ENCODE data around the gene MAMDC4.
"Not testable (repeated sequence)": the region's sequence is repeated elsewhere in the genome, so short reads cannot be mapped to it uniquely, and the experiment has no call there.

Gene MAMDC4

DNA sequence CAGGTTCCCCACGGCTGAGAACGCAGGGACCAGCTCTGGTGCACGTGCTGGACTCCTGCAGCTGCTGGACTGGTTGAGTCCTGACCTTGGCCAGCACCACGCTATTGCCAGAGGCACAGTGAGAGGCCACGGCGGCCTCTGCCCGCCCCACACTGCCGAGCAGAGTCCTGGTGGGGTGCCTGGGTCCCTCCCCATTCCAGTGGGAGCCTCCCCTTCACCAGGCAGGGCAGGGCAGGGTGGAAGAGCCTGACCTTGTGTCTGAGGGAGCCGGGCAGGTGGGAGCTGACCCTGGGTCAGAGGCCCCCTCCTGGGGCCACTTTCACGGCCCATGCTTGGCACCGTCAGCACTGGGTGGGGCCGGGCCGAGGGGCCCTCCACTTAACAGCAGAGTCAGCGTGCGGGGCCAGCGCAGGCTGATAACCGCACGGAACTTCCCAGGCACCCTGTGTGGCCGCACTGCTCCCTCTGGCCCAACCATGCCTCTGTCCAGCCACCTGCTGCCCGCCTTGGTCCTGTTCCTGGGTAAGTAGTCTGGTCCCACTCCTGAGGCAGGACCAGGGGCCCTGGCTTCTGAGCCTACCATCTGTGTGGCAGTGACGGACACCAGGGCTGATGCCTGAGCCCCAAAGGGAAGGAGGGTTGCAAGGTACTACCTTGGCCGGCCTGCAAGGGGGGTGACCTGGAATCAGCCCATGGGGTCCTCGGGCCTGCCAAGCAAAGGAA, at the start of gene MAMDC4:
MAMDC4 (plus strand) TSS at position 406 of the 723 bp plus-strand sequence; CDS start at position 477, 71 bp downstream.
- DNase-seq (ENCODE audit: low read depth), result no peak

GRCh38 chr9:136803009-136803550, 49.1 kb upstream of the MAMDC4 start:
- DNase-seq (ENCODE audit: low read depth), result not testable (repeated sequence)

DNA sequence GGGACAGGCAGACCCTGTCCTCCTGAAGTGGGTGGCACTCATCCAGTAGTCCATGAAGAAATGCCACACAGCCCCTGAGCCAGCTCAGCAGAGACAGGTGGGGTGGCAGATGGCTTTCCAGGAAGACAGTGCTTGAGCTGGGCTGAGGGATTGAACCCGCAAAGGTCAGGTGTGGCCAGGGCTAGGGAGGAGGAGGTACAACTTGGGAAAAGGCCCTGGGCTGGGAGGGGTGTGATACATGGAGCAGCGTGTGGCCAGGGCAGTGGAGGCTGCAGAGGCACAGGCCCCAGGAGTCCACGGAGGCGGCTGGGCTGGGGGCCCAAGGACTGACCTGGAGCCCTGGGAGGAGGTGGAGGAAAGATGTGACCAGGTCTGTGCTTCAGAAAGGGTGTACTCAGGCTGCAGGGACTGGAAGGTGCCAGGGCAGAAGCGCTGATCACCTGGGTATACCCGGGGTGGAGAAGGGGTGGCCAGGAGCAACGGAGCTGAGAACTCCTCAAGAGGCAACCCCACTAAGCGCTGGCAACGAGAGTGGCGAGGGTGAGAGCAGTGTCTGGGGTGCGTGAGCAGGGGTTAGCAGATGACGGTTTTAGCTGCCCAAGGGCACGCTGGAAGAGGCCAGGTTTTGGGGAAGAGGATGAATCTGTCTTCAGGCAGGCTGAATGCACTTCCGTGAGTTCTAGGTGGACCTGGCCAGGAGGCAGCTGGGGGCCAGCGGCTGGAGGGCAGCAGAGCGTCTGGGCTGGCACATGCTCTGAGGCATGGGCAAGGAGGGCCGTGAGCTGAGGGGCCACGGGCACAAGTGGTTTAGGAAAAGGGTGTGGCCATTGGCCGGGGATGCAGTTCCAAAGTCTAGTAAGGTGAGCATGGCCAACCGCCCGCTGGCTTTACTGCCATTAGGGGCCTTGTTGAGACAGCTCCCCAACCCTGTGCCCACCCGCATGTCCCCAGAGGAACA, 48.3 kb upstream of the MAMDC4 start:
- DNase-seq (ENCODE audit: low read depth), result no peak

DNA sequence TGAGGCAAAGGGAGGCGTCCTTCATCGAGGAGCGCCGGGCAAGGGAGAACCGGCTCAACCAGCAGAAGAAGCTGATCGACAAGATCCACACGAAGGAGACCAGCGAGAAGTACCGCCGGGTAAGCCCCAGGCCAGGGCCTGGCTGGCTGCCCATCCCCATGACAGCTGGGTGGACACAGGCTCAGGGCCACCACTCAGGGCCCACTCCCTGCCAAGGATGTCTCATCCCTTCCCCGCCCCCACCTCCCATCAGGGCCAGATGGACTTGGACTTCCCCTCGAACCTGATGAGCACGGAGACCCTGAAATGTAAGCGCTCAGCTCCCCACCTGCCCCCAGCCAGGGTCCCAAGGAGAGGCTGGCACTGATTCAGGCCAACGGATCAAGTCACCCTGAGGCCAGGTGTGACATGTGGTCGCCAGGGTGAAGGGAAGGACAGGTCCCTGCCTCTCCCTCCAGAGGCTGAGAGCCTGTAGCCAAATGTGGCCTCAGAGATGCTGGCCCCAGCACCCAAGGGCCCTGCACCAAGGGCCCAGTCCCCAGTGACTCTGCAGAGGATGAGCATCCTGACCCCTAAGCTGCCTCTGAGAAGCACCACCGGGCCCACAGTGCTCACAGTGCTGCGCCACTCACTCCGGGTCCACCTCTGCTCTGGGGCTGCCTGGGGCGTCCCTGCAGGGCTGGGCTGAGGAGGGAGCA, 47.5 kb upstream of the MAMDC4 start:
- no peak for DNase-seq (ENCODE audit: low read depth)

DNA sequence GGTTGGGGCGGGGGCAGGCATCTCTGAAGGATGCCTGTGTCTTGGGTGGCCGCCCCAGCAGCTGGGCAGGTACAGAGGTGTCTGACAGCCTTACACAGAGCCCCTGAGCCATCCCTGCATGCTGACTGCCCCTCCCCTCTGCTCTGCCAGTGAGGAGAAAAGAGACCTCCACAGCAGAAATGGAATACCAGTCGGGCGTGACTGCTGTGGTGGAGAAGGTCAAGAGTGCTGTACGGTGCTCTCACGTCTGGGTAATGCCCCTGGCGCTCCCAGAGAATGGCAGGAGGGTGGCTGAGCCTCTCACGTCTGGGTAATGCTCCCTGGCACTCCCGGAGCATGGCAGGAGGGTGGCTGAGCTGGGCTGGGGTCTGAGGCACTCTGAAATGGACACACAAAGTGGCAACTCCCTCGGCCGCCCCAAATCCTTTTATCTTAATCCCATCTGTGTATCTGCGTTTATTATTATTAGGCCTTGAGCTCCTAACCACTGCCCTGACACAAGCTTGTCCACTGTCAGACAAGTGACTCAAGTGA, 46.9 kb upstream of the MAMDC4 start:
- DNase-seq (ENCODE audit: low read depth), result no peak

DNA sequence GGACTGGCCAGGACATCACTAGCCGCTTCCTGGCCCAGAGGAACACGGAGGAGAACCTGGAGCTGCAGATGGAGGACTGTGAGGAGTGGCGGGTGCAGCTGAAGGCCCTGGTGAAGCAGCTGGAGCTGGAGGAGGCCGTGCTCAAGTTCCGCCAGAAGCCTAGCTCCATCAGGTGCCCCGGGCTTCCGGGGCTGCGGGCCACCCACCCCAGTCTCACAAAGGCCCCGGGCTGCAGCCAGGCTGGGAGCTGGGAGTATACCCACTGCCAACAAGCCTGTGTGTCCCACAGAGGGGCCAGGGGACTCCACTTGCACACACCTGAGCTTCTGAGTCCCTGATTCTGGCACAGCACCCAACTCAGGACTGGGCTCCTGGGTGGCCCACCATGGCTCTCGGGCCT, 46.1 kb upstream of the MAMDC4 start:
- DNase-seq (ENCODE audit: low read depth), result no peak

DNA sequence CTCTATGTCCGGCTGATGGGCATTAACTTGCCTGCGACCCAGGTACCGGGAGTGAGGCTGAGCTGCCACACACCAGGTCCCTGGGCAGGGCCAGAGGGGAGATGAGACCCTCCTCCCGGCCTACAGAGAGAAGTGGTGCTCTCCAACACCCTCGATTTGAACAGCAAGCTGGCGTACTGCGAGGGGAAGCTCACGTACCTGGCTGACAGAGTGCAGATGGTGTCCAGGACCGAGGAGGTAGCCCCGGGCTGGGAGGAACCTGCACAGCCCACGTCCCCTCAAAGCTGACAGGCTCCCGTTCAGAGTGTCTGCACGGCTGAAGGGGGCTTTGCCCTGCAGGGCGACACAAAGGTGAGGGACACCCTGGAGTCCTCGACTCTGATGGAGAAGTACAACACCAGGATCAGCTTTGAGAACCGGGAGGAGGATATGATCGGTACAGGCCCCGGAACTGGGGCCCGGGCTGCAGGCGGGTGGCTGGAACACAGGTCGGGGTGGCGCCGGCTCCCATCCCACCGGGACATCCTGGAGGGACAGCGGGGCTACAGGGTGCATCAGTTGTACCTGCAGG, 45.4 kb upstream of the MAMDC4 start:
- no peak for DNase-seq (ENCODE audit: low read depth)

GRCh38 chr9:136807281-136808074, 44.7 kb upstream of the MAMDC4 start, which contains the start of gene RABL6:
Gene RABL6 (plus strand): TSS chr9:136807948. CDS start chr9:136808197, 249 bp downstream.
- no peak for DNase-seq (ENCODE audit: low read depth)

DNA sequence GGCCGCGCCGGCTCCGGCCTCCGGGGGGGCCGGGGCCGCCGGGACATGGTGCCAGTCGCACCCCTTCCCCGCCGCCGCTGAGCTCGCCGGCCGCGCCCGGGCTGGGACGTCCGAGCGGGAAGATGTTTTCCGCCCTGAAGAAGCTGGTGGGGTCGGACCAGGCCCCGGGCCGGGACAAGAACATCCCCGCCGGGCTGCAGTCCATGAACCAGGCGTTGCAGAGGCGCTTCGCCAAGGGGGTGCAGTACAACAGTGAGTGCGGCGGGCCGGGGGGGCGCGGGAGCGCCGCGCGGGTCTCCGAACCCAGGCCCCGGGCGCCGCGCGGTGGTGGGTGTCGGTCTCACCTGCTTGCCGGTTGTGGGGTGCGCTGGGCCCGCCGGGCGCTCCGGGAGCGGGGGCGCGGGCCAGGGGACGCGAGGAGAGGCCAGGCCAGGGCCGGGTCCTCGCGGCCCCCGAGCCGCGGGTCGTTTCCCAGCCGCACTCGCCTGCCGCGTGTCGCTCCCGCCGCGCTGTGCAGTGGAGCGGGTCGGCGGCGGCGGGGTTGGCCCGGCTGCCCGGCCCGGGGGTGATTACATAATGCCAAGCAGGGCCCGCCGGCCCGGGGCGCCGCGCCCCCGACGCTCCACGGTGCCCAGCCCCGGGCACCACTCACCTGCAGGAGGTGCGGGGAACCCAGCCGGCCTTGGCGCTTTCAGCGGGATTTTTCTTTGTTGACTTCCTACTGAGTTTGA, 43.9 kb upstream of the MAMDC4 start:
- no peak for DNase-seq (ENCODE audit: low read depth)

DNA sequence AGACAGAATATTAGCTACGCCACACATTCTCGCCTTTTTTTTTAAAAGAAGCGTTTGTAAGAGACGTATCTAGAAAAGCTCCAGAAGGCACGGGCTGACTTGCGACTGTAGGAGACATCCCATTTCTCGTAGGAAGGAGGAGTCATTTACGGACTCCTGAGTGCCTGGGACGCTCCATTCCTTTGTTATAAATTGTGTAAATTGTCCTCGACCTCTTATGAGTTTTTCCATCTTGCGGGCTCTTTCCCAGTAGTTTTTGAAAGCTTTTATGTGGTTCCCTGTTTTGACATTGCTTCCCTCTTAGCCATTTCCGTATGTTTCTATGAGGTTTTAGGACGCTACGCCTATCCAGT, 43.4 kb upstream of the MAMDC4 start:
- no peak for DNase-seq (ENCODE audit: low read depth)

DNA sequence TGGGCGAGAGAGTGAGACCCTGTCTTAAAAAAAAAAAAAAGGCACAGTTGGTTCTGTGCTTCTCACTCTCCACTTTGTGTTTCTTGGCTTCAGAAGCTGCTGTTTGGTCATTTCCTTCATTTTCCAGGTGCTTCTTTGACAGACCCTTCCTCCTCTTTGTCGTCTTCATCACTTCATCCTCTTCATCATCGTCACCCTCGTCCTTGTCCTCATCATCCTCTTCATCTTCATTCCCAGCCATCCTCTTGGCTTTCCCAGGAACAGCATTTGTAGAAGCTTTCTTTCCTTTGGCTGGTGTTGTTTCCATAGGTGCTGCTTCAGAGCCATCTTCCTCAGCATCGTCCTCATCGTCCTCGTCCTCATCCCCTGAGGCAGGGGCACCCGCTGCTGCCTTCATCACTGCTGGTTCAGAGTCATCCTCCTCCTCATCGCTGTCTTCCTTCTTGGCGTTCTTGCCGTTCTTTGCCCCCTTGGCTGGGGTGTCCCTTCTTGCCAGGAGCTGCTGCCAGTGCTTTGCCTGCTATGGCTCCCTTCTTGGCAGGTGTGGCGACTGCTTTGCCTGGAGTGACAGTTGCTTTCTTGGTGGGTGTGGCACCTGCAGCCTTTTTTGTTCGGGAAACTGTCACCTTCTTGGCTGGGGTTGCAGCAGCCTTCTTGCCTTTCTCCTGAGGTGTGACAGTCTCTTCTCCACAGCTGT, 37.3 kb upstream of the MAMDC4 start:
- no peak for DNase-seq (ENCODE audit: low read depth)

DNA sequence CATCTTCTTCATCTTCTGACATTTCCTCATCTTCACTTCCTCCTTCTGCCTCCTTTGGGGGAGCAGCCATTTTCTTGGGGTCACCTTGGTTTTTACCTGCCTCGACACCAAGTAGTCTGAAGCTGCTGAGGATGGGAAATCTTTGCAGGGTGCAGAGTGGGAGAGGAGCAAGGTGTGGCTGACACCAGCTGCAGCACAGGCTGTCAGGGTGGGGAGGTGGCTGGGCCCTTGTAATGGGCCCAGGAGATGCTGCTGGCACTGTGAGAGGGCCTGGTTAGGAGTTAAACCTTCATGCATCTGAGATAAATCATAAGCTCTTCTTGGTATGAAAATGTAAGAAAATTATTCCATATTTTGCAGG, 36.7 kb upstream of the MAMDC4 start:
- DNase-seq (ENCODE audit: low read depth), result no peak

DNA sequence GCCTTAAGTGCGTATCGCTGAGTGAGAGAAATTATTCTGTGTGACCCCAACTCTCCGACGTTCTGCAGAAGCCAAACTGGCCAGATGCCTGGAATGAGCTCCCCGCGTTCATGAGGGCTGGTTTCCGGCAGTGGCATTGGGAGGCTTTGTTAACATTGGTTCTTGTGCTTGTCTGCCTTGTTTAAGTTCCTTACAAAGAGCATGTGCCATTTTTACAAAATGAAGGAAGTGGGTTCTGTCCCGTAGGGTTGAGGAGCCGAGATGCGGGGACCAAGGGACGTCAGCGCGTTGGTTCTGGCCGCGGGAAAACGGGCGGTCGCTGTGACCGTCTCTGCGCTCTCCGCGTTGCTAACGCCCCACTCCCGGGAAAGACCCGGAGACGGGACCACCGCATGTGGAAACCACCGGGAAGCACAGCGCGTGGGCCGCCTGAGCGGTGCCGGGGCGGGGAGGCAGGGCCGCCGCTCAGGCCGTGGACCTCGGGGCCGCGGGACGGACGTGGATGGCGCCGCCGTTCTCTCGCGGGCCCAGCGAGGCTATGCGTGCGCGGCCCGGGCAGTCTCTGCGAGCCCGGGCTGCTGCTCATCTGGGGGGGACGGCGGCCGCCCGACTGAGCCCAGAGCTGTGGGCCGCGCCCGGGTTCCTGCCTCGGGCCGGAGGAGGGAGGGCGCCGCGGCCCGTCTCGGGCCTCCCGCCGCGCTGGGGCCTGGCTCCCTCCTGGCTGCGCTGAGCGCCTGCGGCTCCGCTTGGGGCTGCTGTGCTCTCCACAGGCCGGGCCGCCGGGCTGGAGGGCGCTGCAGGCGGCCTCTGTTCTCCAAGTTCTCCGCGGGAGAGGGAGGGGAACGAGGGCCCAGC, 30.9 kb upstream of the MAMDC4 start:
- DNase-seq (ENCODE audit: low read depth), result no peak

- no peak for DNase-seq (ENCODE audit: low read depth)
These were observed 30.2 kb upstream of the MAMDC4 start for GRCh38 chr9:136821826-136822544.

GRCh38 chr9:136823136-136824046, 28.8 kb upstream of the MAMDC4 start:
- DNase-seq (ENCODE audit: low read depth), result no peak

DNA sequence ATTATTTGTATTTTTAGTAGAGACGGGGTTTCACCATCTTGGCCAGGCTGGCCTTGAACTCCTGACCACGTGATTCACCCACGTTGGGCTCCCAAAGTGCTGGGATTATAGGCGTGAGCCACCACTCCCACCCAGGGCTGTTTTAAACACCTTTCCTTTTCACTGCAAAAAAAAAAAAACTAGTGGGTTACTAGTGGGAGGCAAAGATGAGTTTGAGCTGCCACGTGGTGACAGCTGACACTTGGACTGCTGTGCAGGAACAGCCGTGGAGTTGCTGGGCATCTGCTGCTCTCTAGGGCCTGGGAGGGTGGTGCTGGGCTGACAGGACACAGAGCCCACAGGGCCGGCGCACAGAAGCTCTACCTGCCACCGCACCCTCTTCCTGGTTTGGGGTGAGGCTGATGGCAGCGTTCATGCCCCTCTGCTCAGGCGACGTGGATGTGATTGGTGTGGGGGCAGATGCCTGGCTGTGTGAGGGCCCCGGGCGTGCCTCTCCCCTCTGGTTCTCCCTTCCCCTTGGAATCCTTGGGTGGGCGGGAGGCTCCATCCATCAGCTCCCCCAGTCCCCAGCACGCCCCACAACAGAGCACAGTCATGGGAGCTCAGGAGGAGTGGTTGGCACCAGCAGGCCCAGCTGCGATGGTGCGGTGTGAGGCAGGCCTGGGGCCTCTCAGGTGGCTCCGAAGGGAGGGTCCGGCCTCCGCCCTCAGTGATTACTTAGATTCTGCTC, 27.5 kb upstream of the MAMDC4 start:
- DNase-seq (ENCODE audit: low read depth), result no peak
